GM19324 (cell line): ENCODE results near the gene NSMCE1.
A peak's percentile ranks its signal among the peaks of the same experiment; 100 is the strongest.

ENCODE experiments used
- ATAC-seq: cut with Tn5 transposase; IDR thresholded peaks from one replicate; pipeline ENCODE4 v1.9.1; 2021; ENCODE audit warnings: mild to moderate bottlenecking, moderate library complexity; ENCODE audit not compliant: unreplicated experiment, low FRiP score

Gene NSMCE1

DNA sequence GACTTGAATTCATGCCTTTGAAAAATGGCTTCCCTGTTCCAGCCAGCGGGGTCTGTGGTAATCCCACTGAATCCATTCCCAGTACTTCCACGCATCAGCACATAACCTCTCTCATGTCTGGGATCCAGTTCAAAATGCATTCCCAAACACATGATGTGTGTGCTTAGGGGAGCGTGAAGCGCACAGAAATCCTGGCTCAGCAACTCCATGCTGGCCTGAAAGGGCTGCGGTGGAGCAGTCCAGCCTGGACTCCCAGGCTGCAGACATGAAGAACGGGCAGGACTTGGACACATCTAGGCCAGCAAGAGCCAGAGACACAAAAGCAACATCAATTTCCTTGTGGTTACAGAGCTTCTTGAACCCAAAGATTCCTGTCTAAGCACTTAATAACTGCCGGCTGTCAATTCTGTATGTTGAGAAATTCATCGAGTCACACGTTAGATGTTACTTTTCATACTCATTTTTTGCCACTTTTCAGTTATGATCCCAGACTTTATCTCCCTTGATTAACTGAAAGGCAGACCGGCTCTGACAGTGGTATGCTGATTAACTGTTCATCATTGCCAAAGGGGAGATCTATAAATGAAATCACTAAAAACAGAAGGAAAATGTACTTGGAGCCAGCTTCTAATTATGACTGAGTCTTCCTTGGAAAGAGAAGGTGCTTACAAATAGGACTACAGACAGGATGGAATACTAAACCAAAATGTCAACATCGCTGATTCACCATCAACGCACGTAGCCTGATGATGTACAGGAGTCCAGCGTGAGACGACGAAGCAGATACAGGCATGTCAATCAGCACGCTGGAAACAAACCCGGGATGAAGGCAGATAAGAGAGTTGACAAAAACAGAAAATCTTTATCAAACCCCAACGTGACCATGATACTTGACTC is 23.0 kb downstream of the NSMCE1 start:
- no peak for ATAC-seq

DNA sequence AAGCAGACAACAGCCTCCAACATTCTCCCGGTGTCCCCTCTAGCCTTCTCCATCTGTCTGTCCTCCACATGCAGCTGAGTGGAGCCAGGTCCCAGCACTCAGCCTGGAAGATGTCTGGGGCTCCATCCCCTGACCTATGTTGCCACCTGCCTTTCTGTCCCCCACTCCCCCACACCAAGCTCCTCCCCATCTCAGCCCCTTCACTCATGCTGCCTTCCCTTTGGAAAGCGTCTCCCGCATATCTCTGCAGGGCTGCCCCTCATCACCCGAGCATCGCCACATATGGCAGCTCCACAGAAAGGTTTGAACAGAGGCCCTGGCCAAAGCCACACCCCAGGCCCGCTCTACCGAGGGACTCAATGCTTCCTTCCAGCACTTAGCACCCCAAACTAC is 24.2 kb downstream of the NSMCE1 start:
- ATAC-seq, result no peak

DNA sequence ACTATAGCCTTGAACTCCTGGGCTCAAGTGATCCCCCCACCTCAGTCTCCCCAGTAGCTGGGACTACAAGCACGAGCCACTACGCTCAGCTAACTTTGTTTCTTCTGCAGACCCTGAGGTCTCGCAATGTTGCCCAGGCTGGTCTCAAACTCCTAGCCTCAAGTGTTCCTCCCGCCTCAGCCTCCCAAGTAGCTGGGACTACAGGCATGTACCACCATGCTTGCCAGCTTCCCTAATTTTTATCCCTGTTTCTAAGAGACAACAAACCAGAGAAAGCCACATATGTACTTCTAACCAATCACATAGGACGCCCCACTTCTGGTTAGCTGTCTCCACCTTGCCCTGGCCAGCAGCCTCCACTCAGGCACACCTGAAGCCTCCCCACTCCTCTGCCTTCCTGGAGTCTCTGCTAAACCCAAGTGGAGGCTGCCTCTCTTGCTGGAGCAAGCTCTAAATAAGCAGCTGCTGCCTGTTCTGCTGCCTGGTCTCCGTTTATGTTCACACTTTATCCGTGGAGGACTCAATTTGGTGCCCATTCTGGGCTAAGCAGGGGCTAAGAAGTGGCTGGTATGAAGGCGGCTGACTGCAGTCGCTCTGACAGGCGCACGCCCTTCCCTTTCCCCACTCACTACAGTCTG is 24.7 kb downstream of the NSMCE1 start:
- no peak for ATAC-seq

DNA sequence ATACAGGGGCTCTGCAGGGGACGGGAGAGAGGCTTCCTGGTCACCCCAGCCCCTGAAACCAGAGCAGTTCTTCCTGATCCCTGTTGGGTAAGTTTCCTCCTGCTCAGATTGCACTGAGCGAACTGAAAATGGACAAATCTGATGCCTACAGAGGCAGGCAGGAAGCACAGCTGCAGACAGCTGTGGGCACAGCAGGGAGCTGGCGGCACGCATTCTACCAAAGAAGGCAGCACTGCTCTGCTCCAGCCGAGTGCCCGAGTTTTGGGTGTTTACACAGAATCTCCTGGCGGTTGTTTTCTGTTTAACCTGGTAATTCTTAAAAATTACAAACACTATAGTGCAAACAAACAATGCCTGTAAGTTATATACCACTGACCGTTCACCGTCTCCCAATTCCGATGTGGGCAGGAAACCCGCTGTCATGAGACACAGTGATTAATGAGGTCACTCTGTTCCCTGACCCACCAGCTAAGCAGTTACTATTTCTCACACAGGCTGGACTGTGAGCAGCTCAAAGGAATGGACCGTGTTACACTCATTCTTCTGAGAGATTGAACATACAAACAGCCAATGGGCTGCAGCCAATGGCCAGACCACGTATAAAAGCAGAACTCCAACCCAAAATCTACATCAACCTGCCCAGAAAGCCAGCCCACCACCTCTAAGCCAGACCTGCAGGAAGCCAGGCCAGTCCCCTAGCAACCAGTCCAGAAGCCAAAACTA is 25.5 kb downstream of the NSMCE1 start:
- ATAC-seq, result no peak

DNA sequence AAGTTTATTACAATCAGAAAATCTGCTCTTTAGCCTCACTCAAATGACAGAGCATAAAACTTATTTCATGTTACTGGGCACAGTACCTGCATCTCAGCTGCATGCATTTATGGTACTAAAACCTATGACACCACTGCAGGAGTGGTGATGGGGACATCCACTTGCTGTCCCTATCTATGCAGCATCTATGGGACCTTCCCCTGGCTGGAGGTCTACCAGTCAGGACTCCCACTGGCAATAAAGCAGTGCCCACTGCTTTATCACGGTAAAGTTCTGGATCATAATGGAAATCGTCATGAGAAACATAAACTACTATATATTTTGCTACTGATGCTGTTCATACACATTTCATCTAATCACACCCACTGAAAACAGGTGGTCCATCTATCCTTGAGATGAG is 26.2 kb downstream of the NSMCE1 start:
- ATAC-seq, result no peak

DNA sequence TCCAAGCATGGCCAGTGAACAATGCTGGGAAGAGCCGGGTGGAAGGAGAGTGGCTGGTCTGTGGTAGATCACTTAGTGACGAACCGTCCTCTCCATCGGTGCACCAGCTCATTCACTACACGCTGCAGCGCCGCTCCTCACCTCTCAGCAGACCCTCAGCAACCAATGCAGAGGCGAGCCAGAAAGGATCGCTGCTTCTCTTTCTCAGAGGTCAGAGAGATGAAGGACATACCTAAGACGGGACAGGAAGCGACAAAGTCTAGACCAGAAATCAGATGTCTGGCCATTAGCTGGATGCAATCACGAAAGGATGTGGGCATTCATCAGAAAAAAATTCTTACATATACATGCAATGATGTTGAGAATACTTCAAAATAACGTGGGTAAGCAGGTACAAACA is 26.9 kb downstream of the NSMCE1 start:
- ATAC-seq, result no peak

DNA sequence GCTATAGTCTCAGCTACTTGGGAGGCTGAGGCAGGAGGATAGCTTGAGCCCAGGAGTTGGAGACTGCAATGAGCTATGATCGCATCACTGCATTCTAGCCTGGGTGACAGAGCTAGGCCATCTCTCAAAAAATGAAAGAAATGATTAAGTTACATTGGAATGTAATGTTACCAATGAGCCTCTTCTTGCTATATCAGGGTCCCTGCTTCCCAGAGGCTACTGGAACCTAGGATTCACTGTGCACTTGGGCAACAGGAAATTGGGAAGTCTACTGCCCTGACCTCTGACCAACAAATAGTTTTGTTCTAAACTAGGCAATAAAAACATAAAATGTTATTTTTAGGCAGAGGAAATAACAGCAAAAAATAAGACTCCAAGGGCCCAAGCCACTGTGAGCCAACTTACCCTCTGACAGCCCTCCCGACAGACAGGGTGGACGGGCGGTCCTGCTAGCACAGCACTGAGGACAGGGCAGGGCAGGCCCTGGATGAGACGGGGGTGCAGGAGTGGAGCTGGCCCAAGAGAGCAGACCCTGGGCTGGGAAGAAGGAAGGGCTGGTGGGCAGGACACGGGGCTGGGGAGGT is 27.5 kb downstream of the NSMCE1 start:
- ATAC-seq, result no peak

DNA sequence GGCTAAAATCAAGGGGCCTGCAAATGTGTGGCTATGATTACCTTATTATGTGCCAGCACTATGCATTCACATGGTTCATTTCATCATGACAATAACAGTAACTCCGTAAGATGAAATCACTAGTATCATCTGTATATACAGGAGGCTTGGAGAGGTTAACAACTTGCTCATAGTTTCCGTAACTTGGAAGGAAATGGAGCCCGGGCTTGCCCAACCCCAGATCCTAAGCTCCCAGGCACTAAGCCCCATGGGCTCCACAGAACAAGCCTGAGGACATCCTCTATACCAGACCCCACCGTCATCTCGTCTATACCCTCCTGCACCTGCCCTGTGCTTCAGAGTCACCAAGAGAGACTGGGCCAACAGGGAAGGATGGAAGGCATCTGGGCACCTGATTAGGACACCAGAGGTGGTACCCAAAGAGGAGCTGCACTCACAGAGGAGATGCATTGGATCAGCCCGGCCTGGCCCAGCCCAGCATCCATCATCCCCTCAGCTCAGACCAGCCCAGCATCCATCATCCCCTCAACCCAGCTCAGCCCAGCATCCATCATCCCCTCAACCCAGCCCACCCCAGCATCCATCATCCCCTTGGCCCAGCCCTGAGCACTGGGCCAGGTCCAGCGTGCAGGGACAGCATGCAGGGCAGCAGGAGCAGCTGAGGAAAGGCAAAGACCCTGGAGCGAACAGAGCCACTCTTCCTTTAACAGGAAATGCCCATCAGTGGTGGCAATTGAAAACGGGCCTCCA is 28.5 kb downstream of the NSMCE1 start:
- ATAC-seq, result no peak

DNA sequence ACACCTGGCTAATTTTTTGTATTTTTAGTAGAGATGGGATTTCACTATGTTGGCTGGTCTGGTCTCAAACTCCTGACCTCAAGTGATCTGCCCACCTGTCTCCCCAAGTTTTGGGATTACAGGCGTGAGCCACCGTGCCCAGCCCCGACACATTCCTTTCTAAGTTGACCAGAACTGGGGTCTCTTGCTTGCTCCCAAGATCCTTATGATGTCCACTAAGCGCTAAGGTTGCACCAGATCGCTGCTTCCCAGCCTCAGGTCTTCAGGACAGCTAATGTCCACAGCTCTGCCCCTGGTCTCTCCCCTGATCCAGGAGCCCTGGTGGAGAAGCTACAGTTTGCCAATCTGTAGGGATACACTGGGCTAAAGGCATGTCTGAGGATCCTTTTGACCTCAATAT is 29.5 kb downstream of the NSMCE1 start:
- no peak for ATAC-seq

DNA sequence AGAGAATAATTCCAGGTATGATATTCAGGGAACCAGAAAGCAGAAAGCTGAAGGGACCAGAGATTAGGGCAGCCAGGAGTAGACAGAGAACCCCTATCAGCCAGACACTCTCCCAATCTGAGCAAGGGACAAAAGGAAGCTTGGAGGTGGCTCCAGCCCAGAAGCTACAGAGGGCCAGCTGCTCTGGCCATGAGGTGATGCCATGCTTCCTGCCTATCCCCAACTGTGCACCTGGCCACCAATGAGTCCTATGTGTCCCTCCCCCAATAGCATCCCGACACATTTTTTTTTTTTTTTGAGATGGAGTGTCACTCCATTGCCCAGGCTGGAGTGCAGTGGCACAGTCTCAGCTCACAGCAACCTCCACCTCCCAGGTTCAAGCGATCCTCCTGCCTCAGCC is 30.0 kb downstream of the NSMCE1 start:
- no peak for ATAC-seq

DNA sequence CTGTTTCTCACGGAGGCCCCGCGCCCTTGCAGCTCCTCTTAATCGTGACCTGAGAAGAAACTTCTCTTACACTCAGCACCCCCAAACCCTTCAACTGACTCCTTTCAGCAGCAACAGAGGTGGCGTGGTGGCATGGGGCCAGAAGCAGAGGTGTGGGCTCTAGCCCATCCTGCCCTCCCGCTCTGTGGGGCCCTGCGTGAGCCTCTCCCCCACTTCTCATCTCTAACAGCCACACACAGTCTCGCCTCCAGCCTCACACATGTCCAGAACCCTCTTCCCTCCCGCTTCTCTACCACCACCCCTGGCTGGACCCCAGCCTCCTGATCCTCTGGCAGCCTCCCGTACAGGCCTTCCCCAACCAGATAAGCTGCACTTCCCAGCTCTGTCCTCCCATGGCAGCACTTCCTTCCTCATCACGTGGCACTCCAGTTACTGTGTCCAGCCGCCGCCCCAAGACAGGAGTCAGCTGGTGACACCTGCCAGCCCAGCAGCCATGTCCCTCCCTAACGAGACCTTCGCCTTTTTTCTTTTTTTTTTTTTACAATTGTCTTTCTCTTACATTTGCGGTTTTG is 30.5 kb downstream of the NSMCE1 start:
- no peak for ATAC-seq

DNA sequence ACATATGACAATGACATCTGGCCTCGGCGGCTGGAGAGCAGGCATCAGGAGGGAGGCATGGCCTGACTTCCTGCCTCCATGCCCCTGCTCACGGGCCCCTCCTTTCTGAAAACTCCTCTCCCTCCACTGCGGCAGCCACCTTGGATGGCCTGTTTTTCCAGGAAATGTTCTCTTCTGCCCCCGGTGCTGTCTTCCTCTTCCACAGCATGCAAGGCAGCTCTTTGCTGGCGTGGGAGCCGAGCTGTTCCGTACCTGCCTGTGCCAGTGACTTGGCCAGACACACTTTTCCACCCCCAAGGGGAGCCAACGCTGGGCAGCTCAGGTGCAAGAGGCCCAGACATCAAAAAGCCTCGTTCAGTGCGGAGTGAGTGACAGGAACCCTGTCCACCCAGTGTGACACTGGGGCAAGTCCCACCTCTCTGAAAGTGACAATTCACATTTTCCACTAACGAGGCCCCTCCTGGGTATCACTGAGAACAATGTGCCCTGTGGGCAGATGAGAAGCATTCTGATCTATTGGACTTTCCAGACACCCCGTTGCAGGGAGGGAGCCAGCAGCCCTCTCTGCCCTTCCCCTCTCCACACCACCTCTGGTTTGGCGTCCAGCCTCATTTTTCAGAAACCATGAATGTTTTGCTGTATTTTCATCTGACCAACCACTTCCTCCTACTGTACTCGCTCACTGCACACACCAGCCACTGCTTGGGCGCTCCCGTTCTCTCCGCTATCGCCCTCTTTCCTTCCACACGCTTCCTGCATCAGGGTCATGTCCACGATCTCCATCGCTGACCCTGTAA is 31.2 kb downstream of the NSMCE1 start:
- peak; percentile 61 for ATAC-seq

DNA sequence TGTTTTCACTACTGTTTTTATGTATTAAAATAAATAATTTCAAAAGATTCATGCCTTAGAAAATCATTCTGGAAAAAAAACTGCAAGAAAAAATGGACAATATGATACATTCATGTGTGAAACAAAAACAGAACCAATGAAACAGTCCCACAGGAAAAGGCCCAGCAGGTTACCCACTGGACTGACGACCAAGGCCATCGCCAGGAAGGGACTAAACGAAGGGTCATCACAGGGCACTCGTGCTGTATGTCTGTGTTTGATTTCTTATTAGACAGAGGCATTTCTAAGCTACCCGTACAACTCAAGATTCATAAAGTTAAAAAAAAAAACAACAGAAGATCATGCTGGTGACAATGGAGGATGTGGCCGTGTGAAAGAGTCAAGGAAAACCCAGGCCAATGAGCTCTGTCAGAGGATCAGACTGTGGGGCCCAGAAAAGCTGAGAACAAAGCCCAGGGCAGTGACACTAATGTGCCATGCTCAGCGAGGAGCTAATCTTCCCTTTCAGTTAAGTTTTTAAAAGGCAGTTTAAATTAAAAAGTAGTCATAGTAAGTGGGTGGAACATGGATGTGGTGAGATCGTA is 31.8 kb downstream of the NSMCE1 start:
- ATAC-seq, result no peak

DNA sequence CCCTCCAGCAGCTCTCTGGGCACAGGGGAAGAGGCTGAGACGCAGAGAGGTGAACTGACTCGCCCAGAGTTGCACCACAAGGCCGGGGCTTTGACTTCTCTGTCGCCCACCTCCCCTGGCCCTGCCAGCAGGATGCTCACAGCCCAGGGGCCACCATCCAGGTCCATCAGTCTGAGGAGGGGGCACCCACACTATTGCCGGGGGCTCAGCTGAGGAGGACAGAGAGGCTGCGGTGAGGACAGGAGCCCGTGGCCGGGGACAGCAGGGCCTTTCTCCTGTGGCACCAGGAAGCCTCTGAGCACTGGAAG is 32.7 kb downstream of the NSMCE1 start:
- ATAC-seq, result no peak

DNA sequence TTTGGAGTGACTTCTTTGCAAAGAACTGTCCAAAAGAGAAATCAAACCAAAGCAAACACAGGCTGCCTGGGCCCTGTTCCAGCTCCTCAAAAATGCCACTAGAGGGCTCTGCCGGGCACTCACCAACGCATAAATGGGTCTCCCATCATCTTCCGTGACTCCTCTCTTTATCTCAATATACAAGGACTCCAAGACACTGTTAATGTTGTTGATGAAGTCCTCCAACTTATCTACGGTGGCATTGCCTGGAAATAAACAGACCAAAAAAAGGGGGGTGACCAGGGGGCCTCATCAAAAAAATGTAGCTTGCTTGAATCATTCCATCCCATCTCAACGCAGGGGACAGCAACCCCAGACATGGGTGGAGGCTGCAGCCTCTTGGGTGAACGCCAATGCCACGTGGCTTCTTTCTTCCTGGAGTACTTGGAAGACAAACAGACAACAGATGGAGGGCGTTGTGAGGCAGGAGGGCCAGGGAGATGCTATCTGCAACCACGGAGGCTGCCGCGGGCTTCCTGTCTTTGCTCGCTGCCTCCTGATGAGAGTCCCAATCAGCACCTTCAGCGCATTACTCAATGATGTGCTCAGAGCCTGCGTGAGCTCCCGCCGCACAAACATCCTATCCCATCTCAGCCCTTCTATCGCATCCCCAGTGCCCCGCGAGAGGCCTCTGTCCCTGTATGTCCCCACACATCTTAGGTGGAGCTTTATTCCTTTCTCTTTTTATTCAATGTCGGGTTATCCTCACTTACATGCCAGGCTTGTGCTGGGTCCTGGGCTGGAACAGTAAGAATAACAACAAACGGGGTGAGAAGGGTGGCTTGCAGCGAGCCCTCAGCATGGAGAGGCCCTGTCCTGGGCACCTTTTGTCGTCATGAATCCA is 33.3 kb downstream of the NSMCE1 start:
- ATAC-seq, result no peak

DNA sequence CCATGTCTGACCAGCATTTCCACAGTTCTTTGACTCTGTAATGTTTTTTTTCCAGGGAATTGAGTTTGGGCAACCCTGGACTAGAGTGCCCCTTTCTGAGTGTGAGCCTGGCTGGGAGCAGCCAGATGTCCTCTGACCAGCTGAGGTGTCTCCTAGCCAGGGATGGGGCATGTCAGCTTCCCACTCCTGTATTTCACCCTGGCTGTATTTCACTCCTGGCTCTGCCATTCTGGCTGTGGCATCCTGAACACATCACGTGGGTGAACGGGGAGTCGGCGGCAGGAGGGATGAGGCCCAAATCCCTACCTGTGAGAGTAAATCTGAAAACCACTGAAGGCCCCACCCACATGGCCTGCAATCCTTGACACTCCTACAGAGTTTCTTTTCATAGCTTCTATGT is 34.0 kb downstream of the NSMCE1 start:
- no peak for ATAC-seq

DNA sequence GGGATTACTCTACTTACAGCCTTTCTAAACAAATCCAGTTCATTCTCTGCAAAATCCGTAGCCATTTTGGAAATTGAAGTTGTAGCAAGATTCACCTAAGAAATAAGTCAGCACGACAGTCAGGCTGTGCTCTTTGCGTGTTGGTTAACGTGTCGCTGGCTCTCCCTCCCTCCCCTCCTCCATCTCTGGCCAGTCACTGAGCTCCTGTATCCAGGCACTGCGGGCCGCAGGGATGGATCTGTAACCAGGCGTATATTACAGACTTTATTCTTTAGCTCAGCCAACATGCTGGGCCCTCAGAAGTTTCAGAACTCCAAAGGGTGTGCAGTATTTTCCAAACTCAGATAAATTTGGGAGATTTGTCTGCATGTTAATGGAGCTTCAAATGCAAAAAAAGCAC is 34.4 kb downstream of the NSMCE1 start:
- no peak for ATAC-seq

DNA sequence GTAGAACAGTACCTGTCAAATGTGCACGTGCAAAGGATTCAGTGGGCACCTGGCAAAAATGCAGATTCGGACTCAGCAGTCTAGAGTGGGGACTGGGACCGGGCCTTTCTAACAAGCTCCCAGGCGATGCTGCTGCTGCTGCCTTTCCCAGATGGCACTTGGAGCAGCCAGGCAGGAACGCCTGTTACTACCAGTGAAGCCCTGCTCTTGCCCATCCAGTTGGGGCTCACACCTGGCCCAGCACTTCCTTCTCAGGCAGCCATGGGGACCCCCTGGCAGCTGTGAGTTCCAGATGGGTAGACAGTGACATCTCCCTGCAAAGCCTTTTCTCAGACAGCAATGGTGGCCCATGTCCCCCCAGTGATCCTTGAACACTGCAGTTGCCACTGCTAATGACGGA is 34.8 kb downstream of the NSMCE1 start:
- ATAC-seq, result no peak
